Heart right ventricle (tissue), 16 donors: Measurements from ENCODE around the gene DNAJB9. TPM values are rescaled to one million over a fixed set of nuclear protein-coding genes. Genes with fewer than 3 reads are reported as not detected.

Experiments used
- ATAC-seq, 8 donors: fragments of 200-7000 bp; cut with Tn5 transposase; one replicate each; pipeline ENCODE4 v1.9.1; 2020; ENCODE audit warnings: mild to moderate bottlenecking in 8 of 8, moderate library complexity in 8 of 8, moderate number of reproducible peaks in 1 of 8
- DNase-seq, 2 donors: peaks; one replicate each; pipeline ENCODE4 v3.0.0-alpha.2; 2020
- H3K27ac ChIP-seq, 10 donors: fragments of 200-600 bp; sonication (generic) in 2 of 10; one replicate each; pipeline versions ENCODE4 v1.5.0 to v1.8.0; 2020 to 2022; ENCODE audit warnings: mild to moderate bottlenecking in 3 of 10
- H3K27me3 ChIP-seq, 7 donors: fragments of 200-600 bp; one replicate each; pipeline ENCODE4 v1.8.0; 2021 to 2022; ENCODE audit warnings: mild to moderate bottlenecking in 2 of 7
- H3K36me3 ChIP-seq, 9 donors: fragments of 200-600 bp; sonication (generic) in 1 of 9; one replicate each; pipeline versions ENCODE4 v1.5.0 to v1.8.0; 2020 to 2022; ENCODE audit warnings: mild to moderate bottlenecking in 2 of 9
- H3K4me1 ChIP-seq, 9 donors: fragments of 200-600 bp; sonication (generic) in 1 of 9; one replicate each; pipeline versions ENCODE4 v1.5.0 to v1.8.0; 2020 to 2022; ENCODE audit warnings: mild to moderate bottlenecking in 4 of 9
- H3K4me3 ChIP-seq, 10 donors: fragments of 200-600 bp; sonication (generic) in 2 of 10; one replicate each; pipeline versions ENCODE4 v1.5.0 to v1.8.0; 2020 to 2022; ENCODE audit warnings: mild to moderate bottlenecking in 7 of 10, moderate library complexity in 2 of 10
- H3K9me3 ChIP-seq, 11 donors: fragments of 200-600 bp in 10 of 11; sonication (generic) in 2 of 11; one replicate each; pipeline versions ENCODE4 v1.5.0 to v1.8.0; 2013 to 2022; ENCODE audit warnings: mild to moderate bottlenecking in 2 of 11, control low read depth in 1 of 11, moderate library complexity in 1 of 11
- CTCF ChIP-seq, 9 donors: fragments of 200-600 bp; sonication (generic) in 2 of 9; IDR thresholded peaks; one replicate each; pipeline versions ENCODE4 v1.5.0 to v1.8.0; 2021 to 2022; ENCODE audit warnings: antibody characterized with exemption in 9 of 9, mild to moderate bottlenecking in 5 of 9, moderate library complexity in 1 of 9
- WGBS, 2 donors: extraction: QIAGEN DNeasy Blood & Tissue Kit; methylation state at CpG; one replicate each; pipeline ENCODE4 v1.1.7; 2013; ENCODE audit warnings: inconsistent platforms in 1 of 2; 5-methylcytosine and 5-hydroxymethylcytosine counted together
- intact Hi-C, 10 donors: fragments of 100-400 bp; cut with DNase I; formaldehyde crosslinking; loops; one replicate each; pipeline versions ENCODE4 v1.11.1 to v1.14.2; 2022
- polyA plus RNA-seq, 2 donors: library from polyadenylated mRNA; stranded (reverse); fragments of 200-250 nt; gene quantifications; one replicate each; pipeline ENCODE4 v1.2.3, GENCODE V29; 2013
- total RNA-seq, 10 donors: library from RNA; stranded (reverse); fragmentation: NEBNext Ultra II Directional in 3 of 10; extraction: Animal tissue kit (Norgen Biotek cat#: 25700) in 3 of 10; gene quantifications; one replicate each; pipeline versions ENCODE4 v1.2.1 to v1.2.4, GENCODE V29; 2021 to 2023
- donor health status: Arrhythmogenic right ventricular cardiomyopathy.
- donor health status: ischemic (EF 13 %, LVEDD 7.1; RV severe dilation, severe dysfunction).
- donor health status: healthy with polysubstance abuse.
- donor health status: DM: no; HTN: yes; CAD: no.
- donor health status: DM: no; HTN: no; CAD: no.
- donor health status: ischemic (EF 25% LVEDD 6.9; RV normal size, moderate dysfunction).
- donor health status: ischemic (EF 25% LVEDD 5.7; RV mildly dilated, moderate dysfunction).
- donor health status: healthy.
- donor health status: DM: yes; HTN: yes; CAD: no.
- donor health status: Ischemic cardiomyopathy.
- donor health status: ischemic (EF 35%, LVEDD 5.7; RV mildly dilated, moderate dysfunction).
- donor health status: nonischemic (EF 11% LVEDD 7.7; RV severe dilation, severe dysfunction).
- donor health status: DM: yes; HTN: yes; CAD: no.
- donor health status: PGD.
- donor health status: ischemic (EF 29% LVEDD 5.4; RV normal size, mild dysfunction).
- donor health status: nonischemic (EF 23%, LVEDD 6.1; RV moderate dilation, normal function).

Gene DNAJB9
- total and polyA plus RNA-seq, 12 donors = 10.1 to 59.1 (median 45.4) TPM

- Histone ChIP-seq H3K27ac (no peak overlapping the region), H3K36me3 (no peaks in the 10 kb centered on the region), H3K27me3 (no peaks in the 10 kb centered on the region), H3K4me3 (no peak overlapping the region), H3K4me1 (no peaks in the 10 kb centered on the region), H3K9me3 (no peaks in the 10 kb centered on the region)
- no peak for TF ChIP-seq CTCF (IDR thresholded peaks at IDR 0.05)
- intact Hi-C loops = no loop called here
- WGBS, 2 donors = 73 to 91% methylated on average over 2 of the region's 2 CpGs
- ATAC-seq (no peak), DNase-seq (no peak)
Measured at GRCh38 chr7:108590606-108591005, 20.9 kb downstream of the DNAJB9 start.

- WGBS, 2 donors = 35 to 37% methylated on average over 3 of the region's 3 CpGs
- ATAC-seq = peak in 1 of 8 donors; percentile 56
Measured at GRCh38 chr7:108592646-108593201, 23.1 kb downstream of the DNAJB9 start.

GRCh38 chr7:108596560-108596959, 26.9 kb downstream of the DNAJB9 start:
- no peak for ATAC-seq
- 61 to 93% methylated on average over 4 of the region's 4 CpGs for WGBS, 2 donors
- no peak for TF ChIP-seq CTCF (IDR thresholded peaks at IDR 0.05)
- DNase-seq = no peak
- Histone ChIP-seq H3K4me1 (no peaks in the 10 kb centered on the region), H3K27me3 (peaks cover 0 to 14% (median 4%) of the 10 kb centered on the region in 7 donors), H3K27ac (no peak overlapping the region), H3K9me3 (no peaks in the 10 kb centered on the region), H3K4me3 (no peak overlapping the region), H3K36me3 (no peaks in the 10 kb centered on the region)
- intact Hi-C loops = no loop called here

More at GRCh38 chr7:108592646-108593201, 23.1 kb downstream of the DNAJB9 start:
- no peak overlapping the region for H3K27ac ChIP-seq
- H3K27me3 ChIP-seq = no peaks in the 10 kb centered on the region
- no peak for DNase-seq
- intact Hi-C loops = no loop called here
- no peaks in the 10 kb centered on the region for H3K9me3 ChIP-seq
- peak in 5 of 9 donors; percentile 12 to 44 (median 30) for TF ChIP-seq CTCF (IDR thresholded peaks at IDR 0.05)
- no peaks in the 10 kb centered on the region for H3K36me3 ChIP-seq
- no peaks in the 10 kb centered on the region for H3K4me1 ChIP-seq
- no peak overlapping the region for H3K4me3 ChIP-seq

GRCh38 chr7:108598153-108598552, 28.5 kb downstream of the DNAJB9 start:
- 52 to 63% methylated on average over 2 of the region's 2 CpGs for WGBS, 2 donors
- H3K27ac ChIP-seq = no peak overlapping the region
- H3K4me3 ChIP-seq = no peak overlapping the region
- intact Hi-C loops = no loop called here
- ATAC-seq (no peak), DNase-seq (no peak)
- no peaks in the 10 kb centered on the region for H3K4me1 ChIP-seq
- H3K9me3 ChIP-seq = no peaks in the 10 kb centered on the region
- H3K27me3 ChIP-seq = peaks cover 0 to 14% (median 4%) of the 10 kb centered on the region in 7 donors
- TF ChIP-seq CTCF (IDR thresholded peaks at IDR 0.05) = no peak
- no peaks in the 10 kb centered on the region for H3K36me3 ChIP-seq
